Measurements from ENCODE around the gene CYTH3.
"Not testable (repeated sequence)": the region's sequence is repeated elsewhere in the genome, so short reads cannot be mapped to it uniquely, and the experiment has no call there.

CYTH3 gene

DNA sequence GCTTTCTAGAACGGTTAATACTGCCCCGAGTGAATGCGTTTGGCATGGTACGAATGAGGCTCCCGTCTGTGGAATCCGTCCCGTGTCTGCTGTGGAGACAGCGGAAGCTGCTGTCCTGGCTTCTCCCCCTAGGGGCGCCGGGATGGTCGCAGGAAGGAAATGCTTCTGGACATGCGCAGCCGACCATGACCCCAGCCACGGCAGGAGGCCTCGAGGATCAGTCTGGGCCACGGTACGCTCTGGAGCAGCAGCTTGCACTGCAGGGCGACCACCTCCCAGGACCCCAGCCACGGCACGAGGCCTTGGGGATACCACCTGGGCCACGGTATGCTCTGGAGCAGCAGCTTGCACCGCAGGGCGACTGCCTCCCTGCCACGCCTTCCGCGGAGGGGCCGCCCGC, 107.9 kb downstream of the CYTH3 start:
- no peak for DNase-seq

DNA sequence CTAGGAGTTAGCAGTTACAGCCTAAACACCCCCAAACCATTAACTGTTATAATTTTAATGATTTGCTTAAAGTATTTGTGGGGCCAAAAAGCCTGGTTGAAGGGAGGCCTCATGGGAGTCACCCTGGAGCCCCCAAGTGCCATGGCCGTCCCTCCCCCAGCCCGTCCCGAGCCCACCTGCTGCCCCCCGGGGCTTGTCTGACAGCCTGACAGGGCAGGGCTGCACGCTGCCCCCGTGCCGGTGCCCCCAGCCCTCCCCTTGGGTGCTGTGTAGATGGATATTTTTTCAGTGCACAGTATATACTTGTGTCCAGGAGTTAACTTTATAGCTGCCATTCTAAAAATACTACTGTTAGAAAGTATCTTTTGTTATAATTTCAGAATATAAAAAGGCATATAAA, 108.4 kb downstream of the CYTH3 start:
- no peak for DNase-seq

DNA sequence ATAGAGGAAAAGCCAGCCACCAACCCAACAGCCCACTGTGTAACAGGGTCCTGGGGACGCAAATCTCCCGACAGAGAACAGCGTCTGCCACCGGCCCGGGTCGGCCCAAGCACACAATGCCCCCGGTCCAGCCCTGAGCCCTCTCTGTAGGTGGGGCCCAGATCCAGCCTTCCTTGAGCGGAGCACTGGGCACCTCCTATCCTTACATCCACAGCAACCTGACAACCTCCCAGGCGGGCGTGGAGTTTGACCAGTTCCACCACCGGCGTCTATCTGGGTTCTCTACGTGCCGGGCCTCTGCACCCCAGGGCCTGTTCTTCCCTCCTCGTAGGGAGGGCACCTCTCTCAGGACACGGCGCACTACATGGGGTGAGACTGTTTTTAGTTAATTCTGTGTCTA, 109.0 kb downstream of the CYTH3 start:
- no peak for DNase-seq

DNA sequence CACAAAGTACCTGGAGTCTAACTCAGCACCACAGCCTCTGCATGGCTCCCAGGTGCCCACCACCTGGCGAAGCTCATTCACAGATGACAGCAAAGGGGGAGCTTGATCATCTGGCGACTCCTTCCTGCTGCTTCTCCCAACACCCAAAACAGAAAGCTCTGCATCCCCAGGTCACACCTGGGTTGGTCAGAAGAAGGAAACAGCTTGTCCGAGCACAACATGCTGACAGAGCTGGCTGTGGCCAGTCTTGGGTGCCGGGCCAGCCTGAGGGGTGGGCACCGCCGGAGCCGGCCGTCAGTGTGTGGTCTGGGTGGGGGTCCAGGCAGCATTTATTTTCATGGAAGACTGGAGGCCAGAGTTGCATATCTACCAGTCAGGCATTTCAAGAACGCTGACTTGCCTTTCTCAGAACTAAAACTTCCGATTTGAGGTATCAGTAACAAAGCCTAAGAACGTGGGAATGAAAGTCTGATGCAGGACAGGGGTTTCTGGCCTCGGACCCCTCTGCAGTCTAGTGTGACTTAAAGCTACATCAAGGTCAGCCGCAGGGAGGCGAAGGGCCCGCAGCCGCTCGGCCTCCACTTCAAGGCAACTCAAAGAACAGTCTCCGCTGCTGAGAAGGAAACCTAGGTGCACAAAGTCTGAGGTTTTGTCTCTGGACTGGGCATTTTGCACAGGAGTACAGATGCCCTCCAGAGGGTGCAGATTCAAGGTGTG, 109.6 kb downstream of the CYTH3 start:
- DNase-seq = no peak

- DNase-seq = no peak
Measured at GRCh38 chr7:6162331-6162620, 110.1 kb downstream of the CYTH3 start.

DNA sequence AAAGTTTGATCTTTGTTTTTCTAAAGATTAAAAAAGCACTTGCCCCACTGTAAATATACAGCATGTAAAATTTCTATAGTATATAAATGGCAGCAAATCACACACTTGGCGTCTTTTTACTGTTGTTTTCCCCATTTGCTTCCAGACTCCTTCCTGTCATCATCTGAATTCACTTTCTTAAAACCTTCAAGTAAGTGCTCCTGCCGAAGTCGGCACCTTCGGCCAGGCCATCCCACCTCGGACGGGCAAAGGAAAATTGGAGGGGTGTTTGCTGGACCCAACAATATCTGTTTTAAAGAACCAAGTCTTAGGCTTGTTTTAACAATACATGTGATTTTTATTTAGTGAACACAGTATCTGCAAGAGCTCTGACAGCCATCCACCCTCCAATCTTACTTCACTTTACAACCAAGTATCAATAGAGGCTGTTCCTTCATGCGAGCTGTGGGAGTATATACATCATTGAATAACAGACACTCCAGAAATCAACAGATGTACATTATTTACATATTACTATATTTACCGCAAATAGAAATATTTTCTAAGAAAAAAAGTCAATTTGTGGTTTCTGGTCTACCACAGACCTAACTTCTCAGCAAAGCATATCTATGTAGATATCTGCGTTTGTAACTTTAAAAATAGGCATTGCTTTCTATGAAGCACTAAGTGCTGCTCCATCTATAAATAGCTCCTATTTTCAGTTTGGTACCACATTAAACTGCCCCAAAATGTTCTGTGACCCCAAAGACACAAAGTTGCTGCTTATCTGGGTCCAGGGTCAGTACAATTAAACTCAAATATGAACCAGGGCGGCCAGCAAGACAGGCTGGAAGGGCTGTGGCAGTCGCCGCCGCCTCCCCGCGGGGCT, 110.7 kb downstream of the CYTH3 start:
- no peak for DNase-seq

DNA sequence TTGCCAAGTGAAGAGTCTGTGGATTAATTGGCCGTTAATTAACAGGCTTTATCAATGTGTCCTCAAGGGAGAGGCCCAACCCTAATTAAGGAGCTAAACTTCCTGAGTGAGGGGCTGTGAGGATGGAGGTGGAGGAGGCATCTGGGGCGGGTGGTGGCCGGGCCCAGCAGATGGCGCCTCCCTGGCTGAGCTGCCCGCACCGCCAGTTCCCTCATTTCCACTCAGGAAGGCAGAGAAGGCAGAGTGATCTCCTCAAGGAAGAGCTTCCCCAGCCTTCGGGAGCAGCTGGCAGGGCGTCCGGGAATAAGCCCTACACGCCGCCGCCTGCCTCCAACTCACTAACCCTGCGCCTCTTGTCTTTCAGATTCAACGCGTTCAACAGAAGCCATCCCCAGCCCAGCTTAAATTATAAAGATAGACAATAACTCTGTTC, 112.2 kb downstream of the CYTH3 start:
- DNase-seq = no peak

GRCh38 chr7:6159524-6160031, 112.8 kb downstream of the CYTH3 start:
- DNase-seq = no peak

GRCh38 chr7:6159097-6159483, 113.3 kb downstream of the CYTH3 start:
- DNase-seq = no peak

- no peak for DNase-seq
Measured at GRCh38 chr7:6158424-6159096, 113.9 kb downstream of the CYTH3 start.

DNA sequence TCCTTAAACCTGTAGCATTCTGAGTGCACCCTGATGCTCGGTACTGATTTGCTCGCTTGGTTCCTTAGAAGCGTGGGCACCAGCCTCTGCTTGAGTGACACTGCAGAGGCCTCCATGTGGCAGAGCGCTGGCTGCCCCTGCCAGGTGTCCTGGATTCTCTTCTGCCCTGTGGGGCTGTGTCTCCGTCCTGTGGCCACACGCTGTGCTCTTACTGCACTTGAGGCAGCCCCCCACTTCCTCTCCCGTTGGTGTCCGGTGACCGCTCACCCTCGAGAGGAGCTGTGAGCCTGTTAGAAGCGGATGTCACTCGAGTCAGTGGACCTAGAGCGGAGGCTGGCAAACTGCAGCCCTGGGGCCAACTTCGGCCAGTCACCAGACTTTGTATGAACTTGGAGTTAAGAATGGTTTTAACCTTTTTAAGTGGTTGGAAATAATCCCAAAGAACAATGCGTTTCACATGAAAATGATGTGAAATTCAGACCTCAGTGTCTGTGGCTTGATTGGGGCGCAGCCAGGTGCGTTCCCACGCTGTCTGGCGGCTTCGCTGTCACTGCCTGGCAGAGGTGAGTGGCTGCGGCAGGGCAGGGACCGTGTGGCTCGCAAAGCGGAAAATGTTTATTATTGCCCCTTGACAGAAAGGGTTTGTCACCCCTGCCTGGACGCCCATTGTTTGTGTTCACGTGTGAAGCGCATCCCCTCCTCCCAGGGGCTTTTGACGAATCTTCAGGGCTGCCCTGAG, 114.6 kb downstream of the CYTH3 start:
- DNase-seq = no peak

GRCh38 chr7:6156734-6157133, 115.7 kb downstream of the CYTH3 start:
- no peak for DNase-seq

DNA sequence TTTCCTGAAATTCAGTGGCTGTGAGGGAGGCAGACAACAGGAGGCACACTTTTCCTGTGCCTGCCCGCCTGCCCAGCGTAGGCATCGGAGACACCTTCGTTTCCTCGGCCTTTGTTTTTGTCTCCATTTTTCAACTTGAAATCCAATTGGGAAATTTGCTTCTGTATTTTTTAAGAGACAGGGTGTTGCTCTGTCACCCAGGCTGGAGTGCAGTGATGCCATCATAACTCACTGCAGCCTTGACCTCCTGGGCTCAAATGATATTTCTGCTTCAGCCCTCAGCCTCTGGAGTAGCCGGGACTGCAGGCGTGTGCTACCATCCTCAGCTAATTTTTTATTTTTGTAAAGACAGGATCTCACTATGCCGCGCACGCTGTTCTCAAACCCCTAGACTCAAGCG, 116.8 kb downstream of the CYTH3 start:
- no peak for DNase-seq

DNA sequence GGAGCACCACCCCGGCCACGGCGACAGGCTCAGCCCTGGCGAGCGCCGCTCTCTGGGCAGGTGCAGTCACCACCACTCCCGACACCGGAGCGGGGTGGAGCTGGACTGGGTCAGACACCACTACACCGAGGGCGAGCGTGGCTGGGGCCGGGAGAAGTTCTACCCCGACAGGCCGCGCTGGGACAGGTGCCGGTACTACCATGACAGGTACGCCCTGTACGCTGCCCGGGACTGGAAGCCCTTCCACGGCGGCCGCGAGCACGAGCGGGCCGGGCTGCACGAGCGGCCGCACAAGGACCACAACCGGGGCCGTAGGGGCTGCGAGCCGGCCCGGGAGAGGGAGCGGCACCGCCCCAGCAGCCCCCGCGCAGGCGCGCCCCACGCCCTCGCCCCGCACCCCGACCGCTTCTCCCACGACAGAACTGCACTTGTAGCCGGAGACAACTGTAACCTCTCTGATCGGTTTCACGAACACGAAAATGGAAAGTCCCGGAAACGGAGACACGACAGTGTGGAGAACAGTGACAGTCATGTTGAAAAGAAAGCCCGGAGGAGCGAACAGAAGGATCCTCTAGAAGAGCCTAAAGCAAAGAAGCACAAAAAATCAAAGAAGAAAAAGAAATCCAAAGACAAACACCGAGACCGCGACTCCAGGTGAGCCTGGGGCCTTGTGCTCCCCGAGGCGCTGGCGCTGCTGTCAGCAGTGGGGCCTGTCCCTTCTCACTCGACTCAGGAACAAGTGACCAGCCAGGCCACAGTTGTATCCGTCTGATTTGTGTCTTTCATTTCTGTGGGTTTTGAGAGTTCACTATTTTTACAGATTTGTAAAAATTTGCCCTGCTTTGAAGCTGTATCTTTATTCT, 117.7 kb downstream of the CYTH3 start:
- no peak for DNase-seq

- no peak for DNase-seq
Measured at GRCh38 chr7:6153646-6154541, 118.5 kb downstream of the CYTH3 start.

- DNase-seq = no peak
Measured at GRCh38 chr7:6151994-6152735, 120.3 kb downstream of the CYTH3 start.

DNA sequence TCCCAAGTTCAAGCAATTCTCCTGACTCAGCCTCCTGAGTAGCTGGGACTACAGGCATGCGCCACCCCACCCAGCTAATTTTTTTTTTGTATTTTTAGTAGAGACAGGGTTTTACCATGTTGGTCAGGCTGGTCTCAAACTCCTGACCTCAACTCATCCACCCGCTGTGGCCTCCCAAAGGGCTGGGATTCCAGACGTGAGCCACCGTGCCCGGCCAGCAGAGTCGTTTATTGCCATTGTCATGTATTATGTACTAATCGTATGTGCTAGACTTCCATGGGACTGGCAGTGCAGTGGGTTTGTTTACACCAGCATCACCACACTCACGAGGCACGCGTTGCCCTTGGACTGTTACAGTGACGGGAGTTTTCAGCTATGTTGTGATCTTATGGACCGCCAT, 120.9 kb downstream of the CYTH3 start:
- DNase-seq = not testable (repeated sequence)

DNA sequence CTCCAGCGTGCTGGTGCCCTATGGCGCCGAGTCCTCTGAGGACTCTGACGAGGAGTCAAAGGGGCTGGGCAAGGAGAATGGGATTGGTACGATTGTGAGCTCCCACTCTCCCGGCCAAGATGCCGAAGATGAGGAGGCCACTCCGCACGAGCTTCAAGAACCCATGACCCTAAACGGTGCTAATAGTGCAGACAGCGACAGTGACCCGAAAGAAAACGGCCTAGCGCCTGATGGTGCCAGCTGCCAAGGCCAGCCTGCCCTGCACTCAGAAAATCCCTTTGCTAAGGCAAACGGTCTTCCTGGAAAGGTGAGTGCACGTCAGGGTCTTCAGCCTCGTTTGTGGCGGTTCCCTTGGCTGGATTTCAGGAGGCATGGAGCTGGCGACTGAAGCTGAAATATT, 122.4 kb downstream of the CYTH3 start:
- DNase-seq = no peak

- no peak for DNase-seq
Measured at GRCh38 chr7:6148724-6149360, 123.6 kb downstream of the CYTH3 start.

GRCh38 chr7:6147627-6148026, 124.8 kb downstream of the CYTH3 start:
- no peak for DNase-seq
